HEK293 (cell line): ENCODE data around the gene NAT8.

ENCODE experiments used
- CTCF ChIA-PET: fragments of 350-600 bp; formaldehyde crosslinking; extraction: SDS; loops from one replicate; lab custom pipeline; 2021; ENCODE audit warnings: antibody characterized with exemption; lab: Yijun Ruan, JAX
- POLR2A ChIA-PET: fragments of 300-600 bp; formaldehyde crosslinking; extraction: SDS; loops from one replicate; lab custom pipeline; 2020; ENCODE audit warnings: antibody characterized with exemption, inconsistent platforms; lab: Yijun Ruan, JAX
- H3K27ac ChIP-seq: fragments of 200-500 bp; sonication (Bioruptor generic); 2 replicates; pipeline ENCODE4 v1.5.1; 2014; ENCODE audit warnings: low read depth, low read length, control low read depth, inconsistent platforms; ENCODE audit errors: extremely low read depth
- H3K36me3 ChIP-seq, 2 experiments: fragments of 200-500 bp in 1 of 2; sonication (Bioruptor generic) in 1 of 2; 1 replicate in 1 of 2; 2 replicates in 1 of 2; pipeline ENCODE4 v1.5.1; 2014 to 2017; ENCODE audit warnings: inconsistent platforms in 2 of 2, low read length in 2 of 2; ENCODE audit not compliant: control insufficient read depth in 2 of 2, insufficient read depth in 1 of 2
- H3K4me1 ChIP-seq: fragments of 200-500 bp; sonication (Bioruptor generic); 2 replicates; pipeline ENCODE4 v1.5.1; 2014; ENCODE audit warnings: mild to moderate bottlenecking, low read length, inconsistent platforms; ENCODE audit not compliant: control insufficient read depth, insufficient read depth
- H3K4me3 ChIP-seq: 2 replicates; pipeline ENCODE4 v1.5.1; 2011; ENCODE audit warnings: low read depth, mild to moderate bottlenecking, control low read depth, low read length, moderate library complexity
- H3K9me3 ChIP-seq: fragments of 200-500 bp; sonication (Bioruptor generic); 2 replicates; pipeline ENCODE4 v1.5.1; 2014; ENCODE audit warnings: low read depth, low read length, inconsistent platforms; ENCODE audit not compliant: control insufficient read depth, insufficient read depth
- BCL11B ChIP-seq: fragments of 450-650 bp; formaldehyde crosslinking; IDR thresholded peaks from 2 replicates; pipeline ENCODE4 v1.5.1; 2016; ENCODE audit warnings: low read depth, missing biosample characterization, missing genetic modification characterization
- PRDM10 ChIP-seq: fragments of 450-650 bp; formaldehyde crosslinking; IDR thresholded peaks from 2 replicates; pipeline ENCODE4 v1.5.1; 2016; ENCODE audit warnings: missing biosample characterization, missing genetic modification characterization
- SETDB1 ChIP-seq: IDR thresholded peaks from one replicate; pipeline ENCODE4 v1.6.1; 2017; ENCODE audit warnings: mild to moderate bottlenecking, low read length, moderate library complexity, mixed read lengths; ENCODE audit not compliant: insufficient read length
- ZBTB10 ChIP-seq: fragments of 450-650 bp; formaldehyde crosslinking; IDR thresholded peaks from 2 replicates; pipeline ENCODE4 v1.5.1; 2016; ENCODE audit warnings: missing biosample characterization, missing genetic modification characterization
- ZNF362 ChIP-seq: fragments of 450-650 bp; formaldehyde crosslinking; IDR thresholded peaks from 2 replicates; pipeline ENCODE4 v1.5.1; 2016; ENCODE audit warnings: missing biosample characterization, missing genetic modification characterization
- ZNF416 ChIP-seq: fragments of 450-650 bp; formaldehyde crosslinking; IDR thresholded peaks from 2 replicates; pipeline ENCODE4 v1.5.1; 2016; ENCODE audit warnings: missing biosample characterization, missing genetic modification characterization
- ZNF560 ChIP-seq: fragments of 450-650 bp; formaldehyde crosslinking; IDR thresholded peaks from 2 replicates; pipeline ENCODE4 v1.5.1; 2017; ENCODE audit warnings: missing biosample characterization, missing genetic modification characterization, borderline replicate concordance
- ZNF596 ChIP-seq: fragments of 450-650 bp; IDR thresholded peaks from 2 replicates; pipeline ENCODE4 v1.5.0; 2018; ENCODE audit warnings: missing biosample characterization, mild to moderate bottlenecking, missing genetic modification characterization, moderate library complexity
- TF ChIP-seq, protein P1 (sequence below): fragments of 450-650 bp; formaldehyde crosslinking; IDR thresholded peaks from 2 replicates; pipeline ENCODE4 v1.5.1; 2016; ENCODE audit warnings: missing biosample characterization, missing genetic modification characterization
- TF ChIP-seq, protein P2 (sequence below): fragments of 450-650 bp; formaldehyde crosslinking; IDR thresholded peaks from 2 replicates; pipeline ENCODE4 v1.5.1; 2016; ENCODE audit warnings: missing biosample characterization, missing genetic modification characterization

Gene NAT8

GRCh38 chr2:73654175-73654574 is 12.0 kb upstream of the NAT8 start:
- H3K4me3 ChIP-seq: no peak overlapping the region
- CTCF ChIA-PET: no interaction called here
- H3K9me3 ChIP-seq: no peaks in the 10 kb centered on the region
- TF ChIP-seq PRDM10 (tag by site-specific recombination): no peak
- no peak for TF ChIP-seq ZNF416 (tag by site-specific recombination)
- no peak for TF ChIP-seq ZBTB10
- TF ChIP-seq, protein P1, sequence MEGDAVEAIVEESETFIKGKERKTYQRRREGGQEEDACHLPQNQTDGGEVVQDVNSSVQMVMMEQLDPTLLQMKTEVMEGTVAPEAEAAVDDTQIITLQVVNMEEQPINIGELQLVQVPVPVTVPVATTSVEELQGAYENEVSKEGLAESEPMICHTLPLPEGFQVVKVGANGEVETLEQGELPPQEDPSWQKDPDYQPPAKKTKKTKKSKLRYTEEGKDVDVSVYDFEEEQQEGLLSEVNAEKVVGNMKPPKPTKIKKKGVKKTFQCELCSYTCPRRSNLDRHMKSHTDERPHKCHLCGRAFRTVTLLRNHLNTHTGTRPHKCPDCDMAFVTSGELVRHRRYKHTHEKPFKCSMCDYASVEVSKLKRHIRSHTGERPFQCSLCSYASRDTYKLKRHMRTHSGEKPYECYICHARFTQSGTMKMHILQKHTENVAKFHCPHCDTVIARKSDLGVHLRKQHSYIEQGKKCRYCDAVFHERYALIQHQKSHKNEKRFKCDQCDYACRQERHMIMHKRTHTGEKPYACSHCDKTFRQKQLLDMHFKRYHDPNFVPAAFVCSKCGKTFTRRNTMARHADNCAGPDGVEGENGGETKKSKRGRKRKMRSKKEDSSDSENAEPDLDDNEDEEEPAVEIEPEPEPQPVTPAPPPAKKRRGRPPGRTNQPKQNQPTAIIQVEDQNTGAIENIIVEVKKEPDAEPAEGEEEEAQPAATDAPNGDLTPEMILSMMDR (tag by site-specific recombination): no peak
- no peak for TF ChIP-seq ZNF362 (tag by site-specific recombination)
- TF ChIP-seq SETDB1: no peak
- TF ChIP-seq ZNF596 (tag by site-specific recombination): no peak
- no peak overlapping the region for H3K27ac ChIP-seq
- H3K4me1 ChIP-seq: no peaks in the 10 kb centered on the region
- no peaks in the 10 kb centered on the region for H3K36me3 ChIP-seq
- POLR2A ChIA-PET: no interaction called here

DNA sequence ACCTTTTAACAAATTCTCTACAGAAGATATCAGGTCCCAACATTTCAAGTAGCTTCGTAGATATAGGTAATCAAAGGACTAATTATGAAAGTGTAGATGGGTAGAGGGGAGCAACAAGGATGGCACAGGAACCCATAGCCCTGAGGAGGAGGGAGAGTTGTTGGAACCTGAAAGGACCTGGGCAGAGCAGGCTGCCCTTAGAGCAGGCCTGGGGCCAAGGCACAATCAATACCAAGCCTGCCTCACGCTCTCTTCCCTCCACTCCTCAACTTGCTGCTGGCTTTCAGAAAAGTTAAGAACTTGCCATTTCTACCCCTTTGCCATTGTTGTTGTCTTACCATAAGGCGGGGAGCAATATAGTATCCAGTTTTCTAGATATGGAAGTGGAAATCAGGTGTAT is 10.1 kb upstream of the NAT8 start:
- H3K9me3 ChIP-seq: no peaks in the 10 kb centered on the region
- no peak for TF ChIP-seq BCL11B (tag by site-specific recombination)
- no peak for TF ChIP-seq ZNF560 (tag by site-specific recombination)
- TF ChIP-seq, protein P2, sequence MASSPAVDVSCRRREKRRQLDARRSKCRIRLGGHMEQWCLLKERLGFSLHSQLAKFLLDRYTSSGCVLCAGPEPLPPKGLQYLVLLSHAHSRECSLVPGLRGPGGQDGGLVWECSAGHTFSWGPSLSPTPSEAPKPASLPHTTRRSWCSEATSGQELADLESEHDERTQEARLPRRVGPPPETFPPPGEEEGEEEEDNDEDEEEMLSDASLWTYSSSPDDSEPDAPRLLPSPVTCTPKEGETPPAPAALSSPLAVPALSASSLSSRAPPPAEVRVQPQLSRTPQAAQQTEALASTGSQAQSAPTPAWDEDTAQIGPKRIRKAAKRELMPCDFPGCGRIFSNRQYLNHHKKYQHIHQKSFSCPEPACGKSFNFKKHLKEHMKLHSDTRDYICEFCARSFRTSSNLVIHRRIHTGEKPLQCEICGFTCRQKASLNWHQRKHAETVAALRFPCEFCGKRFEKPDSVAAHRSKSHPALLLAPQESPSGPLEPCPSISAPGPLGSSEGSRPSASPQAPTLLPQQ: no peak
- CTCF ChIA-PET: interaction anchor here (0.6 kb wide), 1 partner anchor 153 kb away, joined by 7 read pairs; no protein-coding TSS in a partner anchor
- no peak overlapping the region for H3K4me3 ChIP-seq
- H3K4me1 ChIP-seq: no peaks in the 10 kb centered on the region
- no peaks in the 10 kb centered on the region for H3K36me3 ChIP-seq
- POLR2A ChIA-PET: no interaction called here
- H3K27ac ChIP-seq: no peak overlapping the region
